Fibroblast of lung (primary cell): ENCODE measurements around the gene HABP4. TPM values are rescaled to one million over a fixed set of nuclear protein-coding genes. Genes with fewer than 3 reads are reported as not detected.

Experiments
- DNase-seq, 2 donors: peaks; one replicate each; pipeline versions ENCODE4 v3.0.0 to v3.0.0-alpha.2; 2010; ENCODE audit warnings: low read depth in 2 of 2
- H2AFZ ChIP-seq: 2 replicates; pipeline ENCODE4 v1.5.1; 2012; ENCODE audit warnings: low read length, control low read depth, inconsistent platforms
- H3K27ac ChIP-seq: 2 replicates; pipeline ENCODE4 v1.5.1; 2011; ENCODE audit warnings: low read length, control low read depth; ENCODE audit not compliant: insufficient read depth
- H3K27me3 ChIP-seq: 2 replicates; pipeline ENCODE4 v1.5.1; 2011; ENCODE audit warnings: mild to moderate bottlenecking, low read length; ENCODE audit not compliant: control insufficient read depth, insufficient read depth
- H3K36me3 ChIP-seq: 2 replicates; pipeline ENCODE4 v1.5.1; 2011; ENCODE audit warnings: low read length; ENCODE audit not compliant: control insufficient read depth, insufficient read depth
- H3K4me1 ChIP-seq: 2 replicates; pipeline ENCODE4 v1.5.1; 2011; ENCODE audit warnings: low read length; ENCODE audit not compliant: control insufficient read depth, insufficient read depth; ENCODE audit errors: extremely low read depth
- H3K4me2 ChIP-seq: 2 replicates; pipeline ENCODE4 v1.5.1; 2011; ENCODE audit warnings: low read length, control low read depth; ENCODE audit not compliant: insufficient read depth; ENCODE audit errors: extremely low read depth
- H3K4me3 ChIP-seq, 4 experiments: fragments of 200-600 bp in 1 of 4; sonication (generic) in 1 of 4; replicated peaks in 1 of 4; 2 replicates each; pipeline ENCODE4 v1.5.1; 2011 to 2016; ENCODE audit warnings: low read length in 4 of 4, low read depth in 3 of 4, mild to moderate bottlenecking in 3 of 4, control low read depth in 2 of 4, inconsistent platforms in 1 of 4, mixed read lengths in 1 of 4; ENCODE audit not compliant: insufficient read depth in 1 of 4; ENCODE audit errors: control extremely low read depth in 1 of 4
- H3K79me2 ChIP-seq: 2 replicates; pipeline ENCODE4 v1.5.1; 2012; ENCODE audit warnings: mild to moderate bottlenecking, low read length, inconsistent platforms; ENCODE audit not compliant: control insufficient read depth, insufficient read depth
- H3K9ac ChIP-seq: 2 replicates; pipeline ENCODE4 v1.5.1; 2011; ENCODE audit warnings: mild to moderate bottlenecking, low read length, control low read depth; ENCODE audit not compliant: insufficient read depth
- H3K9me3 ChIP-seq: 2 replicates; pipeline ENCODE4 v1.5.1; 2012; ENCODE audit warnings: low read depth, low read length; ENCODE audit not compliant: control insufficient read depth, insufficient read depth
- H4K20me1 ChIP-seq: 2 replicates; pipeline ENCODE4 v1.5.1; 2011; ENCODE audit warnings: low read length; ENCODE audit not compliant: control insufficient read depth, insufficient read depth; ENCODE audit errors: extremely low read depth
- CTCF ChIP-seq, 2 donors: IDR thresholded peaks in 1 of 2; conservative IDR thresholded peaks in 1 of 2; 1 replicate in 1 of 2; 2 replicates in 1 of 2; pipeline ENCODE4 v1.5.1; 2011 to 2012; ENCODE audit warnings: low read length in 2 of 2, control low read depth in 1 of 2, inconsistent platforms in 1 of 2, low read depth in 1 of 2, mild to moderate bottlenecking in 1 of 2
- EZH2 ChIP-seq: IDR thresholded peaks from 2 replicates; pipeline ENCODE4 v1.5.1; 2012; ENCODE audit warnings: low read length, control low read depth, mild to moderate bottlenecking; ENCODE audit errors: missing control alignments
- polyA plus RNA-seq, 2 donors: library from polyadenylated mRNA; depleted of rRNA in 1 of 2; stranded (reverse) in 1 of 2; unstranded in 1 of 2; fragments of >200 nt; gene quantifications; 2 replicates each; pipeline ENCODE4 v1.2.1, GENCODE V29; 2011 to 2012; ENCODE audit warnings: missing spikeins in 1 of 2
- total RNA-seq: library from RNA; depleted of rRNA; stranded (reverse); fragments of >200 nt; gene quantifications from 2 replicates; pipeline ENCODE4 v1.2.1, GENCODE V29; 2014

Gene HABP4
- total and polyA plus RNA-seq, 2 donors (not counting 1 experiment from before 2014, with no cell fraction given) = 28.7 to 31.4 TPM

DNA sequence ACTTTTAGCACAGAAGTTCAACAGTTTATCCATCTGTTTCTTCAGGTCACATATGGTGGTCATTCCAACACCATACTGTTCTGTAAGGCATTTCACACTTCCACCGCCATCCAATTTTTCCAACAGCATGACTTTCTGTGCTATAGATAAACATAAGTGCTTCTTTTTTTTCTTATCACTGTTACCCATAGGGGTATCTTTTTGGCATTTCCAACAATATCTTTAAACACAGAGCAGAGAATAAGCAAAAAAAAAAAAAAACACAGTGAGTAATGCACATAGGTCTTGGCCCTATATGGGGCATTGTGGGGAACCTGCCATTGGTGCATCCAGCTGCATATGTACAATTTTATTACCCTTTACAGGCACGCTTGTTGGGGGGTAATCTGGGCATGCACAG is 19.6 kb upstream of the HABP4 start:
- Histone ChIP-seq H3K4me2 (no peak overlapping the region), H3K79me2 (no peaks in the 10 kb centered on the region), H3K9ac (no peak overlapping the region), H3K4me1 (no peaks in the 10 kb centered on the region), H3K27ac (no peak overlapping the region), H3K9me3 (no peaks in the 10 kb centered on the region), H3K36me3 (no peaks in the 10 kb centered on the region), H3K27me3 (no peaks in the 10 kb centered on the region), H4K20me1 (no peaks in the 10 kb centered on the region), H2AFZ (no peak overlapping the region), H3K4me3 (no peak overlapping the region)
- TF ChIP-seq EZH2 (no peak), CTCF (conservative IDR thresholded peaks at IDR 0.05 in 1 of 2, IDR thresholded peaks at IDR 0.05 in 1 of 2; ENCODE audit: low read depth in 1 of 2, low read length in 2 of 2) (no peak)
- no peak for DNase-seq

DNA sequence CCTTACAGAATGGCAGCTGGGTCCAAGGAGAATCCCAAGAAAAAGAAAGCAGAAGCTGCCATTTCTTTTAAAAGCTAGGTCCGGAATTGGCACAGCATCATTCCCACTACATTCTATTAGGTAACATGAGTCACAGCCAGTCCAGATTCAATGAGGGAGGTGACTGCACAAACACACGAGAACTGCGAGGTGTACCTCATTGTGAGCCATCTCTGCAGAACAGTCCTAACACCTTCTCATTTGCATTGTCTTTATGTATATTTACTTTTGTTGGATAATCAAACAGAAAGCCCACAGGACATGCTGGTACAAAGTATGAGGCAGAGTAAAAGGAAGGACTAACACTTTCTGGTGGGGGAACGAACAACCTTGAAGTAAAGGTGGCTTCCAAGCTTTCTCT is 14.6 kb upstream of the HABP4 start:
- TF ChIP-seq EZH2 (no peak), CTCF (conservative IDR thresholded peaks at IDR 0.05 in 1 of 2, IDR thresholded peaks at IDR 0.05 in 1 of 2; ENCODE audit: low read depth in 1 of 2, low read length in 2 of 2) (no peak)
- Histone ChIP-seq H3K9ac (no peak overlapping the region), H3K4me3 (no peak overlapping the region)

DNA sequence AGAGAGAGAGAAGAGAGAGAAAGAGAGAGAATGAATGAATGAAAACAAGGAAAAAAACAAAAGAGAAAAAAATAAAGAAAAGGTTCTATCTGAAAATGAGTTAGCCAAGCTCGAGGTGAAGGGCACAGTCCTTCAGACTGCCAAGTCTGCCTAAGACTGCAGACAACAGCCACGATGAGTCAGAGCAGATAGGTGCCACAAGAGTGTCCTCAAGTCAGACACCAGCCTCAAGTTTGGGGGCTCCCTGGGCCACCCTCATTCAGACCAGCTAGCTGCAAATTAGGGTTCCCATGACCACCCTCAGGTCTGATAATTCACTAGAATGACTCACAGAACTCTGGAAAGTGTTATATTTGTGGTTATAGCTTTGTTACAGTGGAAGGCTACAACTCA is 13.9 kb upstream of the HABP4 start:
- peak in 1 of 2 donors; percentile 26 for DNase-seq

More for the DNA sequence above, 14.6 kb upstream of the HABP4 start:
- no peaks in the 10 kb centered on the region for H3K36me3 ChIP-seq
- H3K4me1 ChIP-seq = no peaks in the 10 kb centered on the region
- DNase-seq = no peak
- no peaks in the 10 kb centered on the region for H3K79me2 ChIP-seq
- no peaks in the 10 kb centered on the region for H3K9me3 ChIP-seq
- H3K27me3 ChIP-seq = no peaks in the 10 kb centered on the region
- no peak overlapping the region for H3K4me2 ChIP-seq
- no peaks in the 10 kb centered on the region for H4K20me1 ChIP-seq
- H3K27ac ChIP-seq = no peak overlapping the region
- no peak overlapping the region for H2AFZ ChIP-seq

More for the DNA sequence above, 13.9 kb upstream of the HABP4 start:
- H3K36me3 ChIP-seq = no peaks in the 10 kb centered on the region
- no peaks in the 10 kb centered on the region for H3K9me3 ChIP-seq
- H3K9ac ChIP-seq = no peak overlapping the region
- no peaks in the 10 kb centered on the region for H3K27me3 ChIP-seq
- H4K20me1 ChIP-seq = no peaks in the 10 kb centered on the region
- TF ChIP-seq CTCF (conservative IDR thresholded peaks at IDR 0.05 in 1 of 2, IDR thresholded peaks at IDR 0.05 in 1 of 2; ENCODE audit: low read depth in 1 of 2, low read length in 2 of 2) = no peak
- no peak for TF ChIP-seq EZH2
- H3K4me1 ChIP-seq = no peaks in the 10 kb centered on the region
- H3K4me2 ChIP-seq = no peak overlapping the region
- H3K4me3 ChIP-seq = no peak overlapping the region
- no peak overlapping the region for H3K27ac ChIP-seq
- no peak overlapping the region for H2AFZ ChIP-seq
- no peaks in the 10 kb centered on the region for H3K79me2 ChIP-seq
